K562 (cell line): Measurements from ENCODE around the gene MPHOSPH8. TPM values are rescaled to one million over a fixed set of nuclear protein-coding genes. Genes with fewer than 3 reads are reported as not detected.

Experiments
- CXXC5 ChIP-seq: fragments of 250-450 bp; sonication (Bioruptor Pico); IDR thresholded peaks from 2 replicates; pipeline ENCODE4 v1.8.0; 2022; ENCODE audit warnings: inconsistent platforms, mild to moderate bottlenecking, moderate library complexity
- EHMT2 ChIP-seq: fragments of 450-650 bp; IDR thresholded peaks from 2 replicates; pipeline ENCODE4 v1.6.1; 2018; ENCODE audit warnings: antibody characterized with exemption
- ELF1 ChIP-seq: fragments of 200-800 bp; sonication (Bioruptor generic); IDR thresholded peaks from 2 replicates; pipeline ENCODE4 v1.6.1; 2016; ENCODE audit warnings: missing genetic modification characterization, missing compliant biosample characterization
- GABPA ChIP-seq: fragments of 200-800 bp; sonication (Bioruptor generic); conservative IDR thresholded peaks from 2 replicates; pipeline ENCODE4 v1.6.1; 2016; ENCODE audit warnings: low read depth, missing genetic modification characterization, missing compliant biosample characterization
- GATA2 ChIP-seq: sonication (generic); formaldehyde crosslinking; IDR thresholded peaks from 2 replicates; pipeline ENCODE4 v1.4.0; 2020; ENCODE audit warnings: mild to moderate bottlenecking, missing genetic modification reagents
- NCOA4 ChIP-seq: fragments of 450-650 bp; IDR thresholded peaks from 2 replicates; pipeline ENCODE4 v1.6.1; 2018; ENCODE audit warnings: mild to moderate bottlenecking; ENCODE audit not compliant: partially characterized antibody
- NR2C1 ChIP-seq, 2 experiments: fragments of 450-650 bp; IDR thresholded peaks; 2 replicates each; pipeline ENCODE4 v1.6.1; 2017; ENCODE audit warnings: mild to moderate bottlenecking in 2 of 2, antibody characterized with exemption in 1 of 2, inconsistent platforms in 1 of 2, missing compliant biosample characterization in 1 of 2, missing genetic modification characterization in 1 of 2
- POLR2H ChIP-seq: IDR thresholded peaks from 2 replicates; pipeline ENCODE4 v1.6.1; 2016; ENCODE audit warnings: missing genetic modification characterization, low read depth, mild to moderate bottlenecking, control low read depth, missing compliant biosample characterization, moderate library complexity
- SMAD2 ChIP-seq: fragments of 150-350 bp; IDR thresholded peaks from 2 replicates; pipeline ENCODE4 v1.6.1; 2014; ENCODE audit warnings: low read depth, mild to moderate bottlenecking, low read length
- SMARCE1 ChIP-seq: fragments of 450-650 bp; IDR thresholded peaks from 2 replicates; pipeline ENCODE4 v1.7.1; 2016; ENCODE audit warnings: mild to moderate bottlenecking
- SRSF1 ChIP-seq: fragments of 200-400 bp; formaldehyde crosslinking; IDR thresholded peaks from 2 replicates; pipeline ENCODE4 v1.6.1; 2017; ENCODE audit warnings: mild to moderate bottlenecking, low read depth, low read length, moderate library complexity
- SRSF3 ChIP-seq: fragments of 200-400 bp; formaldehyde crosslinking; IDR thresholded peaks from 2 replicates; pipeline ENCODE4 v1.6.1; 2016; ENCODE audit warnings: mild to moderate bottlenecking, low read length, moderate library complexity; ENCODE audit not compliant: insufficient read depth
- ZNF239 ChIP-seq: fragments of 250-450 bp; sonication (Bioruptor Pico); IDR thresholded peaks from 2 replicates; pipeline ENCODE4 v1.4.0; 2020; ENCODE audit warnings: mild to moderate bottlenecking
- ZNF263 ChIP-seq: sonication (generic); formaldehyde crosslinking; IDR thresholded peaks from 2 replicates; pipeline ENCODE4 v1.8.0; 2022; ENCODE audit warnings: mild to moderate bottlenecking, missing genetic modification reagents, borderline replicate concordance
- ZNF282 ChIP-seq: sonication (generic); formaldehyde crosslinking; IDR thresholded peaks from 2 replicates; pipeline ENCODE4 v1.8.1; 2023; ENCODE audit warnings: missing genetic modification reagents
- ZNF347 ChIP-seq: fragments of 450-650 bp; formaldehyde crosslinking; IDR thresholded peaks from 2 replicates; pipeline ENCODE4 v1.4.0; 2020; ENCODE audit warnings: low read depth, mild to moderate bottlenecking, moderate library complexity
- ZNF668 ChIP-seq: fragments of 250-450 bp; sonication (Bioruptor Pico); IDR thresholded peaks from 2 replicates; pipeline ENCODE4 v1.8.0; 2022; ENCODE audit warnings: mild to moderate bottlenecking, inconsistent platforms
- ZZZ3 ChIP-seq: fragments of 450-650 bp; IDR thresholded peaks from 2 replicates; pipeline ENCODE4 v1.6.1; 2016; ENCODE audit warnings: antibody characterized with exemption, mild to moderate bottlenecking, moderate library complexity
- polyA plus RNA-seq, 8 experiments: library from polyadenylated mRNA; depleted of rRNA in 4 of 8; stranded (reverse) in 5 of 8; unstranded in 3 of 8; fragments of >200 nt; fragmentation: Nextera tagmentation in 2 of 8; fragmentation: Illumina TruSeq in 1 of 8; extraction: Ambion mirVana in 2 of 8; extraction: Trizol in 1 of 8; gene quantifications; 2 replicates each; pipeline versions ENCODE4 v1.2.1 to v1.2.3, GENCODE V29; 2011 to 2014; ENCODE audit warnings: inconsistent platforms in 1 of 8, missing spikeins in 1 of 8
- total RNA-seq, 7 experiments: library from RNA; depleted of rRNA in 6 of 7; stranded (reverse); fragments of >200 nt in 6 of 7; fragmentation: Illumina TruSeq in 2 of 7; extraction: Trizol in 2 of 7; gene quantifications; 2 replicates each; pipeline versions ENCODE4 v1.2.1 to v1.2.3, GENCODE V29; 2011 to 2021; ENCODE audit warnings: low replicate concordance in 1 of 7
- TF ChIP-seq, protein P1 (sequence below), 2 experiments: fragments of 200-800 bp in 1 of 2; sonication (Bioruptor generic) in 1 of 2; sonication (generic) in 1 of 2; formaldehyde crosslinking in 1 of 2; IDR thresholded peaks in 1 of 2; conservative IDR thresholded peaks in 1 of 2; 2 replicates each; pipeline versions ENCODE4 v1.5.0 to v1.6.1; 2016 to 2020; ENCODE audit warnings: missing compliant biosample characterization in 1 of 2, missing genetic modification characterization in 1 of 2, missing genetic modification reagents in 1 of 2
- TF ChIP-seq, protein P2 (sequence below): fragments of 450-650 bp; formaldehyde crosslinking; IDR thresholded peaks from 2 replicates; pipeline ENCODE4 v1.4.0; 2020; ENCODE audit warnings: mild to moderate bottlenecking, mixed read lengths
- TF ChIP-seq, protein P3 (sequence below): fragments of 450-650 bp; formaldehyde crosslinking; IDR thresholded peaks from 2 replicates; pipeline ENCODE4 v1.4.0; 2020; ENCODE audit warnings: mild to moderate bottlenecking, moderate library complexity
- TF ChIP-seq, protein P4 (sequence below): fragments of 450-650 bp; IDR thresholded peaks from 2 replicates; pipeline ENCODE4 v1.6.1; 2016; ENCODE audit warnings: borderline replicate concordance

MPHOSPH8 gene
- total and polyA plus RNA-seq, 9 of the 15 experiments (the other 6 are each of a cell fraction or from before 2014, with no cell fraction given), result 10.3 to 24.8 (median 16.6) TPM

DNA sequence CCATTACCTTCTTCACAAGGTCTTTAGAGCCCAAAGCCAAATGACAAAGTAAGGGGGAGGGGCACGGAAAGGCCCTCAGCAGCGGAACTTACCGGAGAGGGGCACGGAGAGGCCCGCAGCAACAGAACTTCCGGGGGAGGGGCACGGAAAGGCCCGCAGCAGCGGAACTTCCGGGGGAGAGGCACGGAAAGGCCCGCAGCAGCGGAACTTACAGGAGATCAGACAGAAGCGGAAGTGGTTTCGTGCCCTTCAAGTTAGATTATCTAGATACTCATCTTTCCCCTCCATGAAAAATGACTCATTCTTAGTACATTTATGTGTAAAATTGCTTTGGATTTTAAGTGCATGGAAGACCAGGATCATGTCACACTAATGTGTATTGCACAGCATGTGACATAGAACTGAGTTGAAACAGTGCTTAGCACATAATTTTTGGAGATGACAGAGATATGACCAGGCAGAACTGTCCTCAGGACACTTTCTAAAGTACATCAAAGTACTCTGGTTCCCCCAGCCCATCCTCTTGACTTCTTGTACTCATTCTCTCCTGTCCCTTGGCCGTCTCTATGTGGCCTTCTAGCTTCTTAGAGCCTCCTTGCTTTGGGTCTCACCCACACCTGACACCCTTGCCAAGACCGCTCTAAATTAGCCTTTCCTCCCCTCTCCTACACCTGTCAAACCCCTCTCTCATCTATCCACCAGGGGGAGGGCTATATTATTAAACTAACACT, 46.4 kb upstream of the MPHOSPH8 start (continued):
- TF ChIP-seq, protein P1, sequence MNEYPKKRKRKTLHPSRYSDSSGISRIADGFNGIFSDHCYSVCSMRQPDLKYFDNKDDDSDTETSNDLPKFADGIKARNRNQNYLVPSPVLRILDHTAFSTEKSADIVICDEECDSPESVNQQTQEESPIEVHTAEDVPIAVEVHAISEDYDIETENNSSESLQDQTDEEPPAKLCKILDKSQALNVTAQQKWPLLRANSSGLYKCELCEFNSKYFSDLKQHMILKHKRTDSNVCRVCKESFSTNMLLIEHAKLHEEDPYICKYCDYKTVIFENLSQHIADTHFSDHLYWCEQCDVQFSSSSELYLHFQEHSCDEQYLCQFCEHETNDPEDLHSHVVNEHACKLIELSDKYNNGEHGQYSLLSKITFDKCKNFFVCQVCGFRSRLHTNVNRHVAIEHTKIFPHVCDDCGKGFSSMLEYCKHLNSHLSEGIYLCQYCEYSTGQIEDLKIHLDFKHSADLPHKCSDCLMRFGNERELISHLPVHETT (CRISPR knock-in tag; conservative IDR thresholded peaks at IDR 0.05 in 1 of 2, IDR thresholded peaks at IDR 0.05 in 1 of 2), result peak in 1 of 2 experiments; percentile 63; a peak in 2 of 4 replicates
- TF ChIP-seq SMAD2 (no peak), GATA2 (CRISPR knock-in tag) (no peak; the same call in 1 of the 2 replicates), NR2C1 (IDR thresholded peaks at IDR 0.05) (no peak), NR2C1 (tag; IDR thresholded peaks at IDR 0.05) (0 out of 2 replicates have a peak, but pooled peaks have one; percentile 43), ZNF347 (no peak), ELF1 (tag) (peak; percentile 42; the same call in 1 of the 2 replicates), ZNF263 (CRISPR knock-in tag) (no peak), CXXC5 (CRISPR knock-in tag) (peak; percentile 74), ZNF668 (CRISPR knock-in tag) (no peak), POLR2H (tag) (0 out of 2 replicates have a peak, but pooled peaks have one; percentile 20), GABPA (peak; percentile 94), ZNF239 (CRISPR knock-in tag) (no peak), ZZZ3 (no peak), EHMT2 (no peak), NCOA4 (no peak), SRSF3 (no peak), ZNF282 (CRISPR knock-in tag) (no peak), SRSF1 (no peak), SMARCE1 (0 out of 2 replicates have a peak, but pooled peaks have one; percentile 46)
- TF ChIP-seq, protein P2, sequence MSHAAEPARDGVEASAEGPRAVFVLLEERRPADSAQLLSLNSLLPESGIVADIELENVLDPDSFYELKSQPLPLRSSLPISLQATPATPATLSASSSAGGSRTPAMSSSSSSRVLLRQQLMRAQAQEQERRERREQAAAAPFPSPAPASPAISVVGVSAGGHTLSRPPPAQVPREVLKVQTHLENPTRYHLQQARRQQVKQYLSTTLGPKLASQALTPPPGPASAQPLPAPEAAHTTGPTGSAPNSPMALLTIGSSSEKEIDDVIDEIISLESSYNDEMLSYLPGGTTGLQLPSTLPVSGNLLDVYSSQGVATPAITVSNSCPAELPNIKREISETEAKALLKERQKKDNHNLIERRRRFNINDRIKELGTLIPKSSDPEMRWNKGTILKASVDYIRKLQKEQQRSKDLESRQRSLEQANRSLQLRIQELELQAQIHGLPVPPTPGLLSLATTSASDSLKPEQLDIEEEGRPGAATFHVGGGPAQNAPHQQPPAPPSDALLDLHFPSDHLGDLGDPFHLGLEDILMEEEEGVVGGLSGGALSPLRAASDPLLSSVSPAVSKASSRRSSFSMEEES (CRISPR knock-in tag), result no peak
- TF ChIP-seq, protein P3, sequence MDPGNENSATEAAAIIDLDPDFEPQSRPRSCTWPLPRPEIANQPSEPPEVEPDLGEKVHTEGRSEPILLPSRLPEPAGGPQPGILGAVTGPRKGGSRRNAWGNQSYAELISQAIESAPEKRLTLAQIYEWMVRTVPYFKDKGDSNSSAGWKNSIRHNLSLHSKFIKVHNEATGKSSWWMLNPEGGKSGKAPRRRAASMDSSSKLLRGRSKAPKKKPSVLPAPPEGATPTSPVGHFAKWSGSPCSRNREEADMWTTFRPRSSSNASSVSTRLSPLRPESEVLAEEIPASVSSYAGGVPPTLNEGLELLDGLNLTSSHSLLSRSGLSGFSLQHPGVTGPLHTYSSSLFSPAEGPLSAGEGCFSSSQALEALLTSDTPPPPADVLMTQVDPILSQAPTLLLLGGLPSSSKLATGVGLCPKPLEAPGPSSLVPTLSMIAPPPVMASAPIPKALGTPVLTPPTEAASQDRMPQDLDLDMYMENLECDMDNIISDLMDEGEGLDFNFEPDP (CRISPR knock-in tag), result no peak
- TF ChIP-seq, protein P4, sequence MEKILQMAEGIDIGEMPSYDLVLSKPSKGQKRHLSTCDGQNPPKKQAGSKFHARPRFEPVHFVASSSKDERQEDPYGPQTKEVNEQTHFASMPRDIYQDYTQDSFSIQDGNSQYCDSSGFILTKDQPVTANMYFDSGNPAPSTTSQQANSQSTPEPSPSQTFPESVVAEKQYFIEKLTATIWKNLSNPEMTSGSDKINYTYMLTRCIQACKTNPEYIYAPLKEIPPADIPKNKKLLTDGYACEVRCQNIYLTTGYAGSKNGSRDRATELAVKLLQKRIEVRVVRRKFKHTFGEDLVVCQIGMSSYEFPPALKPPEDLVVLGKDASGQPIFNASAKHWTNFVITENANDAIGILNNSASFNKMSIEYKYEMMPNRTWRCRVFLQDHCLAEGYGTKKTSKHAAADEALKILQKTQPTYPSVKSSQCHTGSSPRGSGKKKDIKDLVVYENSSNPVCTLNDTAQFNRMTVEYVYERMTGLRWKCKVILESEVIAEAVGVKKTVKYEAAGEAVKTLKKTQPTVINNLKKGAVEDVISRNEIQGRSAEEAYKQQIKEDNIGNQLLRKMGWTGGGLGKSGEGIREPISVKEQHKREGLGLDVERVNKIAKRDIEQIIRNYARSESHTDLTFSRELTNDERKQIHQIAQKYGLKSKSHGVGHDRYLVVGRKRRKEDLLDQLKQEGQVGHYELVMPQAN, result no peak
